ENCODE results near the gene RBM4B. TPM values are rescaled to one million over a fixed set of nuclear protein-coding genes. Genes with fewer than 3 reads are reported as not detected.

Gene RBM4B
- total and polyA plus RNA-seq, 2 donors from 2014 or later = 18.2 to 20.8 TPM

DNA sequence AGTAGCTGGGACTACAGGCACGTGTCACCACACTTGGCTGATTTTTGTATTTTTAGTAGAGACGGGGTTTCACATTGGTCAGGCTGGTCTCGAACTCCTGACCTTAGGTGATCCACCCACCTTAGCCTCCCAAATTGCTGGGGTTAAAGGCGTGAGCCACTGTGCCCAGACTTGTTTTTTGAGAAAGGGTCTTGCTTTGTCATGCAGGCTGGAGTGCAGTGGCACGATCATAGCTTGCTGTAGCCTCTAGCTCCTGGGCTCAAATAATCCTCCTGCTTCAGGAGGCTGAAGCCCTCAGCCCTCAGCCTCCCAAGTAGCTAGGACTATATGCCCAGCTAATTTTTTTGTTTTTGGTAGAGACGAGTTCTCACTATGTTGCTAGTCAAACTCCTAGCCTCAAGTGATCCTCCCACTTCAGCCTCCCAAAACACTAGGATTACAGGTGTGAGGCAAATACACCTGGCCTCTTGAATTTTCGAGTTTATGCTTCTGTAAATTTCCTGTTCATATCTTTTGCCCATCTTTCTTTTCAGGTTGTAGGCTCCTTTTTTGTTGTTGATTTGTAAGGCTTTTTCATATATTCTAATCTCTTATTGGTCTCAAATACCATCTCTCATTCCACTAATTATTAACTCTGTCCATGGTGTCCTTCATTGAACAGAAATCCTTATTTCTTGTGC, 3.4 kb upstream of the RBM4B start:
- peak in 1 of 5 donors; percentile 21 for DNase-seq
- Histone ChIP-seq H3K9me3 (ENCODE audit: control insufficient read depth in 2 of 3, insufficient read depth in 1 of 3, low read length in 3 of 3) (no peaks in the 10 kb centered on the region), H3K27me3 (ENCODE audit: control insufficient read depth, insufficient read depth, low read length) (no peaks in the 10 kb centered on the region), H3K36me3 (ENCODE audit: control insufficient read depth in 2 of 3, insufficient read depth in 3 of 3, low read length in 3 of 3) (peaks cover 0 to 2% (median 0%) of the 10 kb centered on the region in 3 donors), H3K4me3 (ENCODE audit: low read length in 3 of 3) (no peak overlapping the region), H3K4me1 (ENCODE audit: control insufficient read depth in 2 of 3, insufficient read depth in 2 of 3, low read depth in 1 of 3, low read length in 3 of 3) (peaks cover 3 to 11% (median 5%) of the 10 kb centered on the region in 3 donors), H3K9ac (ENCODE audit: low read length in 3 of 3) (no peak overlapping the region), H3K27ac (ENCODE audit: low read depth in 2 of 2, low read length in 2 of 2) (no peak overlapping the region)
- no peak for FAIRE-seq
- TF ChIP-seq, protein P1, sequence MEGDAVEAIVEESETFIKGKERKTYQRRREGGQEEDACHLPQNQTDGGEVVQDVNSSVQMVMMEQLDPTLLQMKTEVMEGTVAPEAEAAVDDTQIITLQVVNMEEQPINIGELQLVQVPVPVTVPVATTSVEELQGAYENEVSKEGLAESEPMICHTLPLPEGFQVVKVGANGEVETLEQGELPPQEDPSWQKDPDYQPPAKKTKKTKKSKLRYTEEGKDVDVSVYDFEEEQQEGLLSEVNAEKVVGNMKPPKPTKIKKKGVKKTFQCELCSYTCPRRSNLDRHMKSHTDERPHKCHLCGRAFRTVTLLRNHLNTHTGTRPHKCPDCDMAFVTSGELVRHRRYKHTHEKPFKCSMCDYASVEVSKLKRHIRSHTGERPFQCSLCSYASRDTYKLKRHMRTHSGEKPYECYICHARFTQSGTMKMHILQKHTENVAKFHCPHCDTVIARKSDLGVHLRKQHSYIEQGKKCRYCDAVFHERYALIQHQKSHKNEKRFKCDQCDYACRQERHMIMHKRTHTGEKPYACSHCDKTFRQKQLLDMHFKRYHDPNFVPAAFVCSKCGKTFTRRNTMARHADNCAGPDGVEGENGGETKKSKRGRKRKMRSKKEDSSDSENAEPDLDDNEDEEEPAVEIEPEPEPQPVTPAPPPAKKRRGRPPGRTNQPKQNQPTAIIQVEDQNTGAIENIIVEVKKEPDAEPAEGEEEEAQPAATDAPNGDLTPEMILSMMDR (IDR thresholded peaks at IDR 0.05; ENCODE audit: borderline replicate concordance, extremely low read depth, insufficient read depth) = no peak
- intact Hi-C loops (cut with DNase I) = loop anchor here (10.0 kb wide), 1 partner anchor 276 kb away; no protein-coding TSS in a partner anchor

GRCh38 chr11:66676931-66677598, 622 bp downstream of the RBM4B start:
- TF ChIP-seq, protein P1 (IDR thresholded peaks at IDR 0.05; ENCODE audit: borderline replicate concordance, extremely low read depth, insufficient read depth) = no peak
- peaks cover 3 to 18% (median 15%) of the 10 kb centered on the region in 3 donors for H3K4me1 ChIP-seq (ENCODE audit: control insufficient read depth in 2 of 3, insufficient read depth in 2 of 3, low read depth in 1 of 3, low read length in 3 of 3)
- DNase-seq (no peak), FAIRE-seq (no peak)
- H3K36me3 ChIP-seq (ENCODE audit: control insufficient read depth in 2 of 3, insufficient read depth in 3 of 3, low read length in 3 of 3) = peaks cover 0 to 2% (median 0%) of the 10 kb centered on the region in 3 donors
- H3K27ac ChIP-seq (ENCODE audit: low read depth in 2 of 2, low read length in 2 of 2) = peak overlapping the region; percentile 90 to 96
- intact Hi-C loops (cut with DNase I) = no loop called here
- H3K27me3 ChIP-seq (ENCODE audit: control insufficient read depth, insufficient read depth, low read length) = no peaks in the 10 kb centered on the region
- no peaks in the 10 kb centered on the region for H3K9me3 ChIP-seq (ENCODE audit: control insufficient read depth in 2 of 3, insufficient read depth in 1 of 3, low read length in 3 of 3)
- peak overlapping the region; percentile 81 to 98 (median 90) for H3K4me3 ChIP-seq (ENCODE audit: low read length in 3 of 3)
- H3K9ac ChIP-seq (ENCODE audit: low read length in 3 of 3) = peak overlapping the region; percentile 47 to 92 (median 71)

DNA sequence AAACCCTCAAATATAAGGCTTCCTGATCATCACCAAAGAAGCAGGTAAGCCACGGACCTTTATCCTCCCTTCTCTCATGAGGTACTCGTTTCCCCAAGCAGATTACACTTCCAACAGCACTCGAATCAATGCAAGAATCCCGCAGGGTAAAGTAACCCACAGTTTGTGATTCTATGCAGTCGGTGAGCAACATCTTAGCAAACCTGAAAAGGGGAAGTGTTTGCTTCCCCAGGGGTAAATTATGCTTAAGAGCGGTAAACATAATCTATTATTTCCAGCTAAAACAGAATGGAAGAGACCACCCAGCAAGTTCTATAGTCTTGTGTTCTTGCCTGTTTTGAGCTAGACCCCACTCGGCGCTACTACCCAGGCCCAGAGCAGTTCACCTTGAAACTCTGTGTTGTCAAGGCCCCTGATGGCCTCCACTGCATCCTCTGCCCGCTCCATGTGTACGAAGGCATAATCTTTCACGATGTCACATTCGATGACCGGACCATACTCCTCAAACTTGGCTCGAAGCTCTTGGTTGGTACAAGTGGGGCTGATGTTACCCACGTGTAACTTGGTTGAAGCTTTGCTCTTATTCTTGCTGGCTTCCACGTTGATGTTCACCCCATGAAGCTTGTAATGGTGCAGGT, 1.3 kb downstream of the RBM4B start:
- intact Hi-C loops (cut with DNase I) = no loop called here
- peak overlapping the region in 1 of 3 donors; percentile 7 for H3K9ac ChIP-seq (ENCODE audit: low read length in 3 of 3)
- peaks cover 3 to 18% (median 15%) of the 10 kb centered on the region in 3 donors for H3K4me1 ChIP-seq (ENCODE audit: control insufficient read depth in 2 of 3, insufficient read depth in 2 of 3, low read depth in 1 of 3, low read length in 3 of 3)
- peaks cover 0 to 2% (median 0%) of the 10 kb centered on the region in 3 donors for H3K36me3 ChIP-seq (ENCODE audit: control insufficient read depth in 2 of 3, insufficient read depth in 3 of 3, low read length in 3 of 3)
- TF ChIP-seq, protein P1 (IDR thresholded peaks at IDR 0.05; ENCODE audit: borderline replicate concordance, extremely low read depth, insufficient read depth) = no peak
- DNase-seq (no peak), FAIRE-seq (no peak)
- peak overlapping the region; percentile 81 to 98 (median 90) for H3K4me3 ChIP-seq (ENCODE audit: low read length in 3 of 3)
- no peaks in the 10 kb centered on the region for H3K27me3 ChIP-seq (ENCODE audit: control insufficient read depth, insufficient read depth, low read length)
- H3K9me3 ChIP-seq (ENCODE audit: control insufficient read depth in 2 of 3, insufficient read depth in 1 of 3, low read length in 3 of 3) = no peaks in the 10 kb centered on the region
- no peak overlapping the region for H3K27ac ChIP-seq (ENCODE audit: low read depth in 2 of 2, low read length in 2 of 2)

Data from kidney (tissue), 14 donors.